ENCODE measurements around the gene NEGR1. TPM values are rescaled to one million over a fixed set of nuclear protein-coding genes. Genes with fewer than 3 reads are reported as not detected.

The NEGR1 gene
- total RNA-seq, 1 experiment from 2014 or later: 19.2 TPM

DNA sequence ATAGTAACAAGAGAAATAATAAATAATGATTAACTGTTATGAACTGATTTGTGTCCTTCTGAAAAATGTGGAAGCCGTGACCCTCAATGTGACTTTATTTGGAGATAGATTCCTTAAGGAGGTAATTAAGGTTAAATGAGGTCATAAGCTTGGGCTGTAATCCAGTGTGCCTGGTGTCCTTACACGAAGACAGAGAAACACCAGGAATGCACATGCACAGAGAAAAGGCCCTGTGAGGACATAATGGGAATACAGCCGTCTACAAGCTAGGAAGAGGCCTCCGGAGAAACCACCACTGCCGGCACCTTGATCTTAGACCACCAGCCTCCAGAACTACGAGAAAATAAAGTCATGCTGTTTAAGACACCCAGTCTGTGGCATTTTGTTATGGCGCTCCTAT lies 215.9 kb downstream of the NEGR1 start:
- no peak for DNase-seq
- Mint-ChIP-seq H3K36me3 (ENCODE audit: insufficient read depth, unreplicated experiment) (no peaks in the 10 kb centered on the region), H3K4me1 (ENCODE audit: low read depth, unreplicated experiment) (no peaks in the 10 kb centered on the region), H3K27ac (ENCODE audit: unreplicated experiment) (no peak overlapping the region), H3K4me3 (ENCODE audit: low read depth, unreplicated experiment) (no peak overlapping the region), H3K9me3 (ENCODE audit: low read depth, unreplicated experiment) (no peaks in the 10 kb centered on the region), H3K27me3 (ENCODE audit: unreplicated experiment) (no peaks in the 10 kb centered on the region)
- BruUV-seq (replicated peaks): no TSS peak
- CTCF ChIA-PET: no interaction called here
- TF ChIP-seq, protein P1, sequence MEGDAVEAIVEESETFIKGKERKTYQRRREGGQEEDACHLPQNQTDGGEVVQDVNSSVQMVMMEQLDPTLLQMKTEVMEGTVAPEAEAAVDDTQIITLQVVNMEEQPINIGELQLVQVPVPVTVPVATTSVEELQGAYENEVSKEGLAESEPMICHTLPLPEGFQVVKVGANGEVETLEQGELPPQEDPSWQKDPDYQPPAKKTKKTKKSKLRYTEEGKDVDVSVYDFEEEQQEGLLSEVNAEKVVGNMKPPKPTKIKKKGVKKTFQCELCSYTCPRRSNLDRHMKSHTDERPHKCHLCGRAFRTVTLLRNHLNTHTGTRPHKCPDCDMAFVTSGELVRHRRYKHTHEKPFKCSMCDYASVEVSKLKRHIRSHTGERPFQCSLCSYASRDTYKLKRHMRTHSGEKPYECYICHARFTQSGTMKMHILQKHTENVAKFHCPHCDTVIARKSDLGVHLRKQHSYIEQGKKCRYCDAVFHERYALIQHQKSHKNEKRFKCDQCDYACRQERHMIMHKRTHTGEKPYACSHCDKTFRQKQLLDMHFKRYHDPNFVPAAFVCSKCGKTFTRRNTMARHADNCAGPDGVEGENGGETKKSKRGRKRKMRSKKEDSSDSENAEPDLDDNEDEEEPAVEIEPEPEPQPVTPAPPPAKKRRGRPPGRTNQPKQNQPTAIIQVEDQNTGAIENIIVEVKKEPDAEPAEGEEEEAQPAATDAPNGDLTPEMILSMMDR (IDR thresholded peaks at IDR 0.05; ENCODE audit: unreplicated experiment): no peak
- intact Hi-C loops (cut with micrococcal nuclease; ENCODE audit: unreplicated experiment): no loop called here

DNA sequence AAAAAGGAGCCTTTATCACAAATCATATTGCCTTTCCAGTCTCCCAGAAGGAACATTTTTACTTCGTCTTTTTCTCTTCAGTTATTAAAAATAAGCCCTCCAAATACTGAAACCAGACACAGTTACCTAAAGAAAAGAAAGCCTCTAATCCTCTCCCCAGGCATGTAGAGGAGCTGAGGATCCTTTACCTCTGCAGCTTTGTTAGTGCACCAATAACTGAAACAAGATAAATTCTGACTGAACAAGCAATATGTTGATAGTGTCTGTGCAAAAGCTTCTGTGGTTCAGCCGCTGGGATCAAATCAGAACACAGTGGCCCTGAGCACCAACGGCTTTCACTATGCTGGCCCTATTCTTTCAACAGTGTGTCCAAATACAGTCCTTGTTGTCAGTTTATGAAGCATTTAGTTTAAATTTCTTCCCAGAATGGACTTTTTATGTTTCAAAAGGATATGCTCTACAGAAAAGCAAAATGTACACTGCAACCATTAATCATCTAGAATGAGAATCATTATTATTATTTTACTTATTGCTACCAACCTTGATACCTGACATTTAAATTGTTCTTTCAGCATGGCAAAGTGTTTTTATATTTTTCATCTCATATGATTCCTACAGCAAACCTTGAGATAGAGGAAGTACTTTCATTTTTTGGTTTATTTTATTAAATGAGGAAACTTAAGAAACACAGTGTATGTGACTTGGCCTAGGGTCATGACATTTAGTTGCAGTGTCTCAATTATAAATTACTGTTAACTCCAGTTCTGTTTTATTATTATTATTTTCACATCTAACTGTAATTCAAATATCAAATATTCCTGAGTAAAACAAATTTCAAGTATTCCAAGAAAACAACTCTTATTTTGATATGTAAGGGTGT lies 217.9 kb downstream of the NEGR1 start:
- no TSS peak for BruUV-seq (replicated peaks)
- H3K4me1 Mint-ChIP-seq (ENCODE audit: low read depth, unreplicated experiment): no peaks in the 10 kb centered on the region

DNA sequence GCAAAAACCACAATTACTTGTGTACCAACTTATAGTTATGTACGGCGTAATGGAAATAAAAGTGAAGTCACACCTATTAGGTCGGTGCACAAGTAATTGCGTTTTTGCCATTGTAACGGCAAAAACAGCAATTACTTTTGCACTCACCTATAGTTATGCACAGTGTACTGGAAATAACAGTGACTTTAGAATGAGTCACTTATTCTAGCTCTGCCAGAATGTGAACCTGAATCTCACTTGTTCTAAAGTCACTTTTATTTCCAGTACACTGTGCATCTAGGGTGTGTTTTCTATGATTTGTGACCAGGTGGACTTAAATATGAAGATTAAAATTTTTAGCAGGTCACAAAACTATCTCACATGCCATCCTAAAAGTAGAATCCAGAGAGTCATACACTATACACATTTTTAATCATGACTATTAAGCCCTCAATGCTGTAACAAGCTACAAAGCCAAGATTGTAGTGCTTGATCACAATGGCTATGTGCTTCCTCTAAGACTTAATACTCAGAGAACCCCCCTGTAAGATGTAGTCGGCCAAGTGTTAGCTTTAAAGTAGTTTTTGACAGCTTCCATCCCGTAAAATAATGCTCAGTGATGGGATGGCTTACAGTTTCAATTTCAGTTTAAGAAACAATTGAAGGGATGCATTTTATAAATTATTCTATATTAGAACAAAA lies 218.8 kb downstream of the NEGR1 start:
- H3K9me3 Mint-ChIP-seq (ENCODE audit: low read depth, unreplicated experiment): no peaks in the 10 kb centered on the region
- no peak for DNase-seq
- no peaks in the 10 kb centered on the region for H3K36me3 Mint-ChIP-seq (ENCODE audit: insufficient read depth, unreplicated experiment)
- H3K4me3 Mint-ChIP-seq (ENCODE audit: low read depth, unreplicated experiment): no peak overlapping the region
- TF ChIP-seq, protein P1 (IDR thresholded peaks at IDR 0.05; ENCODE audit: unreplicated experiment): no peak
- no peak overlapping the region for H3K27ac Mint-ChIP-seq (ENCODE audit: unreplicated experiment)
- H3K4me1 Mint-ChIP-seq (ENCODE audit: low read depth, unreplicated experiment): no peaks in the 10 kb centered on the region
- no TSS peak for BruUV-seq (replicated peaks)
- intact Hi-C loops (cut with micrococcal nuclease; ENCODE audit: unreplicated experiment): no loop called here
- H3K27me3 Mint-ChIP-seq (ENCODE audit: unreplicated experiment): no peaks in the 10 kb centered on the region
- CTCF ChIA-PET: no interaction called here

More for the DNA sequence above, 217.9 kb downstream of the NEGR1 start:
- Mint-ChIP-seq H3K9me3 (ENCODE audit: low read depth, unreplicated experiment) (no peaks in the 10 kb centered on the region), H3K36me3 (ENCODE audit: insufficient read depth, unreplicated experiment) (no peaks in the 10 kb centered on the region), H3K4me3 (ENCODE audit: low read depth, unreplicated experiment) (no peak overlapping the region), H3K27ac (ENCODE audit: unreplicated experiment) (no peak overlapping the region), H3K27me3 (ENCODE audit: unreplicated experiment) (no peaks in the 10 kb centered on the region)
- CTCF ChIA-PET: no interaction called here
- TF ChIP-seq, protein P1 (IDR thresholded peaks at IDR 0.05; ENCODE audit: unreplicated experiment): no peak
- no peak for DNase-seq
- intact Hi-C loops (cut with micrococcal nuclease; ENCODE audit: unreplicated experiment): no loop called here

DNA sequence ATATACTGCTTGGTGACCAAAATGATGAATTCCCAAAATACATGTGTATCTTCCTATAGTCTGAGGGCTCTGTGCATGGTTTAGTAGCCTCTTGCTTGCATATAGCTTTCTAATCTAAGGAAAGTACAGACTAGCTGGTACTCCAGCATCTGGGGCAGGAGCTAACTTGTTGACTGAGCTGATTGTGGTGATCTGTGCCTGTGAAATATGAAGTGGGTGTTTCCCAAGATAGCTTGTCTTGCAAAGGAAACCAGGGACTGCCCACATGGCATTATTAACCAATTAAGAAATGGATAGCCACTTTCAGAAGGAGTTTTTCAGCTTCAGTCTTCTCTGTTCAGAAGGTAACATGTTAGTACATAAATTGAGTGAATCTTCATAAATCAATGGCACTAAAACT lies 219.8 kb downstream of the NEGR1 start:
- CTCF ChIA-PET: no interaction called here
- H3K27ac Mint-ChIP-seq (ENCODE audit: unreplicated experiment): no peak overlapping the region
- intact Hi-C loops (cut with micrococcal nuclease; ENCODE audit: unreplicated experiment): no loop called here

More for the DNA sequence above, 219.8 kb downstream of the NEGR1 start:
- Mint-ChIP-seq H3K9me3 (ENCODE audit: low read depth, unreplicated experiment) (no peaks in the 10 kb centered on the region), H3K4me3 (ENCODE audit: low read depth, unreplicated experiment) (no peak overlapping the region), H3K36me3 (ENCODE audit: insufficient read depth, unreplicated experiment) (no peaks in the 10 kb centered on the region), H3K4me1 (ENCODE audit: low read depth, unreplicated experiment) (no peaks in the 10 kb centered on the region), H3K27me3 (ENCODE audit: unreplicated experiment) (no peaks in the 10 kb centered on the region)
- TF ChIP-seq, protein P1 (IDR thresholded peaks at IDR 0.05; ENCODE audit: unreplicated experiment): no peak
- BruUV-seq (replicated peaks): no TSS peak
- DNase-seq: no peak

Data from Calu3 (cell line).